K562 (cell line): ENCODE results near the gene ATCAY.

Experiments used
- HDAC6 ChIP-seq: IDR thresholded peaks from 2 replicates; pipeline ENCODE4 v1.6.1; 2012; ENCODE audit warnings: low read depth, mild to moderate bottlenecking, control low read depth, inconsistent platforms, low read length, moderate library complexity
- MTA1 ChIP-seq: fragments of 450-650 bp; IDR thresholded peaks from 2 replicates; pipeline ENCODE4 v1.6.1; 2017; ENCODE audit warnings: borderline replicate concordance
- ZNF41 ChIP-seq: fragments of 250-450 bp; sonication (Bioruptor Pico); conservative IDR thresholded peaks from 2 replicates; pipeline ENCODE4 v1.4.0; 2020; ENCODE audit warnings: mild to moderate bottlenecking
- ZNF76 ChIP-seq: fragments of 250-450 bp; sonication (Bioruptor Pico); IDR thresholded peaks from 2 replicates; pipeline ENCODE4 v1.4.0; 2020; ENCODE audit warnings: mild to moderate bottlenecking, moderate library complexity, borderline replicate concordance
- TF ChIP-seq, protein P1 (sequence below), 3 experiments: IDR thresholded peaks in 2 of 3; conservative IDR thresholded peaks in 1 of 3; 2 replicates each; pipeline ENCODE4 v1.5.1; 2011 to 2012; ENCODE audit warnings: low read length in 3 of 3, mild to moderate bottlenecking in 3 of 3, control low read depth in 2 of 3, improper control_type of control experiment in 1 of 3, inconsistent platforms in 1 of 3, low read depth in 1 of 3, mixed read lengths in 1 of 3, moderate library complexity in 1 of 3; ENCODE audit not compliant: insufficient read depth in 2 of 3
- TF ChIP-seq, protein P2 (sequence below): sonication (generic); formaldehyde crosslinking; IDR thresholded peaks from 2 replicates; pipeline ENCODE4 v1.8.0; 2022; ENCODE audit warnings: mild to moderate bottlenecking, missing genetic modification reagents, borderline replicate concordance

GRCh38 chr19:3851254-3852176 is 29.0 kb upstream of the ATCAY start:
- TF ChIP-seq ZNF76 (CRISPR knock-in tag), result no peak
- TF ChIP-seq, protein P1, sequence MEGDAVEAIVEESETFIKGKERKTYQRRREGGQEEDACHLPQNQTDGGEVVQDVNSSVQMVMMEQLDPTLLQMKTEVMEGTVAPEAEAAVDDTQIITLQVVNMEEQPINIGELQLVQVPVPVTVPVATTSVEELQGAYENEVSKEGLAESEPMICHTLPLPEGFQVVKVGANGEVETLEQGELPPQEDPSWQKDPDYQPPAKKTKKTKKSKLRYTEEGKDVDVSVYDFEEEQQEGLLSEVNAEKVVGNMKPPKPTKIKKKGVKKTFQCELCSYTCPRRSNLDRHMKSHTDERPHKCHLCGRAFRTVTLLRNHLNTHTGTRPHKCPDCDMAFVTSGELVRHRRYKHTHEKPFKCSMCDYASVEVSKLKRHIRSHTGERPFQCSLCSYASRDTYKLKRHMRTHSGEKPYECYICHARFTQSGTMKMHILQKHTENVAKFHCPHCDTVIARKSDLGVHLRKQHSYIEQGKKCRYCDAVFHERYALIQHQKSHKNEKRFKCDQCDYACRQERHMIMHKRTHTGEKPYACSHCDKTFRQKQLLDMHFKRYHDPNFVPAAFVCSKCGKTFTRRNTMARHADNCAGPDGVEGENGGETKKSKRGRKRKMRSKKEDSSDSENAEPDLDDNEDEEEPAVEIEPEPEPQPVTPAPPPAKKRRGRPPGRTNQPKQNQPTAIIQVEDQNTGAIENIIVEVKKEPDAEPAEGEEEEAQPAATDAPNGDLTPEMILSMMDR (IDR thresholded peaks at IDR 0.05 in 2 of 3, conservative IDR thresholded peaks at IDR 0.05 in 1 of 3; ENCODE audit: insufficient read depth in 2 of 3, low read depth in 1 of 3, low read length in 3 of 3), result no peak
- TF ChIP-seq ZNF41 (CRISPR knock-in tag), result no peak
- no peak for TF ChIP-seq HDAC6
- TF ChIP-seq MTA1, result no peak
- TF ChIP-seq, protein P2, sequence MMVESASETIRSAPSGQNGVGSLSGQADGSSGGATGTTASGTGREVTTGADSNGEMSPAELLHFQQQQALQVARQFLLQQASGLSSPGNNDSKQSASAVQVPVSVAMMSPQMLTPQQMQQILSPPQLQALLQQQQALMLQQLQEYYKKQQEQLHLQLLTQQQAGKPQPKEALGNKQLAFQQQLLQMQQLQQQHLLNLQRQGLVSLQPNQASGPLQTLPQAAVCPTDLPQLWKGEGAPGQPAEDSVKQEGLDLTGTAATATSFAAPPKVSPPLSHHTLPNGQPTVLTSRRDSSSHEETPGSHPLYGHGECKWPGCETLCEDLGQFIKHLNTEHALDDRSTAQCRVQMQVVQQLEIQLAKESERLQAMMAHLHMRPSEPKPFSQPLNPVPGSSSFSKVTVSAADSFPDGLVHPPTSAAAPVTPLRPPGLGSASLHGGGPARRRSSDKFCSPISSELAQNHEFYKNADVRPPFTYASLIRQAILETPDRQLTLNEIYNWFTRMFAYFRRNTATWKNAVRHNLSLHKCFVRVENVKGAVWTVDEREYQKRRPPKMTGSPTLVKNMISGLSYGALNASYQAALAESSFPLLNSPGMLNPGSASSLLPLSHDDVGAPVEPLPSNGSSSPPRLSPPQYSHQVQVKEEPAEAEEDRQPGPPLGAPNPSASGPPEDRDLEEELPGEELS (CRISPR knock-in tag), result no peak
